Bronchial epithelial cell (primary cell): ENCODE measurements around the gene MILR1. TPM values are rescaled to one million over a fixed set of nuclear protein-coding genes. Genes with fewer than 3 reads are reported as not detected.
"Not testable (repeated sequence)": the region's sequence is repeated elsewhere in the genome, so short reads cannot be mapped to it uniquely, and the experiment has no call there.

Experiments used
- DNase-seq: peaks from one replicate; pipeline ENCODE4 v3.0.0-alpha.2; 2010; ENCODE audit warnings: low read depth
- FAIRE-seq: peaks from 2 replicates; lab custom pipeline; 2011; peaks lifted over from hg19 to GRCh38; lab: Jason Lieb, UNC
- H3K27me3 ChIP-seq: 2 replicates; pipeline ENCODE4 v1.5.1; 2011; ENCODE audit warnings: low read length; ENCODE audit not compliant: control insufficient read depth, insufficient read depth
- H3K36me3 ChIP-seq: 2 replicates; pipeline ENCODE4 v1.5.1; 2011; ENCODE audit warnings: low read length; ENCODE audit not compliant: control insufficient read depth, insufficient read depth
- H3K4me3 ChIP-seq: 2 replicates; pipeline ENCODE4 v1.5.1; 2011; ENCODE audit warnings: mild to moderate bottlenecking, low read depth, low read length, control low read depth
- CTCF ChIP-seq: IDR thresholded peaks from 2 replicates; pipeline ENCODE4 v1.5.1; 2011; ENCODE audit warnings: mild to moderate bottlenecking, moderate library complexity, low read length, control low read depth, inconsistent platforms; ENCODE audit not compliant: insufficient read depth, severe bottlenecking
- total RNA-seq: library from RNA; depleted of rRNA; stranded (reverse); fragments of >200 nt; gene quantifications from 2 replicates; pipeline ENCODE4 v1.2.1, GENCODE V29; 2014

Gene MILR1
- total RNA-seq, 1 donor from 2014 or later, result 0.79 TPM

- H3K27me3 ChIP-seq, result no peaks in the 10 kb centered on the region
- no peaks in the 10 kb centered on the region for H3K36me3 ChIP-seq
- DNase-seq (no peak), FAIRE-seq (no peak)
- no peak overlapping the region for H3K4me3 ChIP-seq
- no peak for TF ChIP-seq CTCF
Measured at GRCh38 chr17:64412944-64413381, 36.0 kb upstream of the MILR1 start.

- FAIRE-seq (no peak), DNase-seq (no peak)
- no peak for TF ChIP-seq CTCF
- Histone ChIP-seq H3K36me3 (no peaks in the 10 kb centered on the region), H3K4me3 (no peak overlapping the region), H3K27me3 (no peaks in the 10 kb centered on the region)
Measured at GRCh38 chr17:64413513-64413912, 35.4 kb upstream of the MILR1 start.

GRCh38 chr17:64418506-64419339 lies 30.2 kb upstream of the MILR1 start:
- DNase-seq (peak; percentile 52), FAIRE-seq (no peak)
- Histone ChIP-seq H3K36me3 (no peaks in the 10 kb centered on the region), H3K27me3 (no peaks in the 10 kb centered on the region), H3K4me3 (no peak overlapping the region)
- TF ChIP-seq CTCF, result peak; percentile 62

- no peaks in the 10 kb centered on the region for H3K36me3 ChIP-seq
- peak; percentile 76 for TF ChIP-seq CTCF
- H3K27me3 ChIP-seq, result no peaks in the 10 kb centered on the region
- DNase-seq (peak; percentile 61), FAIRE-seq (no peak)
- no peak overlapping the region for H3K4me3 ChIP-seq
Measured at GRCh38 chr17:64420143-64420670, 28.7 kb upstream of the MILR1 start.

GRCh38 chr17:64422121-64422520 lies 26.8 kb upstream of the MILR1 start:
- H3K4me3 ChIP-seq, H3K27me3 ChIP-seq, FAIRE-seq, DNase-seq, H3K36me3 ChIP-seq: not testable (repeated sequence)

GRCh38 chr17:64423881-64424280 lies 25.0 kb upstream of the MILR1 start:
- Histone ChIP-seq H3K4me3 (no peak overlapping the region), H3K36me3 (no peaks in the 10 kb centered on the region), H3K27me3 (no peaks in the 10 kb centered on the region)
- FAIRE-seq (no peak), DNase-seq (no peak)
- no peak for TF ChIP-seq CTCF
